Neural cell (in vitro differentiated cells): ENCODE data around the gene GZMA. TPM values are rescaled to one million over a fixed set of nuclear protein-coding genes. Genes with fewer than 3 reads are reported as not detected.

Source experiments
- H2AFZ ChIP-seq: fragments of 200-600, 300-800 bp; sonication (generic), shearing (Covaris generic); 2 replicates; pipeline ENCODE4 v1.6.0; 2014; ENCODE audit warnings: low read depth, mild to moderate bottlenecking, antibody characterized with exemption, low read length, moderate library complexity
- H3F3A ChIP-seq: fragments of 200-600 bp; shearing (Covaris generic); 2 replicates; pipeline ENCODE4 v1.6.1; 2016; ENCODE audit warnings: mild to moderate bottlenecking, moderate library complexity, mixed read lengths, antibody characterized with exemption, low read length; ENCODE audit not compliant: insufficient read depth, poor library complexity, severe bottlenecking
- H3K27ac ChIP-seq: fragments of 200-600, 300-800 bp; sonication (generic), shearing (Covaris generic); 2 replicates; pipeline ENCODE4 v1.5.1; 2014; ENCODE audit warnings: mild to moderate bottlenecking, low read length, moderate library complexity
- H3K27me3 ChIP-seq: fragments of 300-800, 200-600 bp; sonication (generic), shearing (Covaris generic); 2 replicates; pipeline ENCODE4 v1.6.0; 2014; ENCODE audit warnings: mild to moderate bottlenecking, low read depth, low read length, moderate library complexity; ENCODE audit not compliant: insufficient read depth
- H3K36me3 ChIP-seq: fragments of 300-800, 200-600 bp; sonication (generic), shearing (Covaris generic); 2 replicates; pipeline ENCODE4 v1.5.1; 2014; ENCODE audit warnings: mild to moderate bottlenecking, antibody characterized with exemption, low read length, moderate library complexity; ENCODE audit not compliant: insufficient read depth
- H3K4me2 ChIP-seq: fragments of 300-800, 200-600 bp; sonication (generic), shearing (Covaris generic); 2 replicates; pipeline ENCODE4 v1.6.0; 2014; ENCODE audit warnings: mild to moderate bottlenecking, low read length
- H3K4me3 ChIP-seq: fragments of 300-800, 200-600 bp; sonication (generic), shearing (Covaris generic); 2 replicates; pipeline ENCODE4 v1.5.1; 2014; ENCODE audit warnings: mild to moderate bottlenecking, low read length, moderate library complexity
- H3K79me2 ChIP-seq: fragments of 200-600 bp; shearing (Covaris generic); replicated peaks from 2 replicates; pipeline ENCODE4 v1.6.0; 2014; ENCODE audit warnings: mild to moderate bottlenecking, low read length, moderate library complexity; ENCODE audit not compliant: insufficient read depth
- H3K9ac ChIP-seq: fragments of 300-800, 200-600 bp; sonication (generic), shearing (Covaris generic); 2 replicates; pipeline ENCODE4 v1.6.1; 2016; ENCODE audit warnings: mild to moderate bottlenecking, low read length, mixed read lengths
- H3K9me2 ChIP-seq: fragments of 200-600 bp; shearing (Covaris generic); 2 replicates; pipeline ENCODE4 v1.6.1; 2016; ENCODE audit warnings: mild to moderate bottlenecking, low read length, mixed read lengths; ENCODE audit not compliant: insufficient read depth
- H3K9me3 ChIP-seq: fragments of 200-600, 300-800 bp; sonication (generic), shearing (Covaris generic); 2 replicates; pipeline ENCODE4 v1.6.1; 2016; ENCODE audit warnings: mild to moderate bottlenecking, mixed run types, low read length, moderate library complexity, mixed read lengths
- H4K20me1 ChIP-seq: fragments of 200-600 bp; shearing (Covaris generic); 2 replicates; pipeline ENCODE4 v1.6.1; 2016; ENCODE audit warnings: mild to moderate bottlenecking, mixed run types; ENCODE audit not compliant: insufficient read depth
- EP300 ChIP-seq: fragments of 450-650 bp; conservative IDR thresholded peaks from 2 replicates; pipeline ENCODE4 v1.6.1; 2014; ENCODE audit warnings: antibody characterized with exemption, mild to moderate bottlenecking, moderate library complexity; ENCODE audit not compliant: poor library complexity, severe bottlenecking
- EZH2 ChIP-seq: fragments of 200-600, 300-800 bp; shearing (Covaris generic), sonication (generic); IDR thresholded peaks from 2 replicates; pipeline ENCODE4 v1.6.1; 2014; ENCODE audit warnings: antibody characterized with exemption, low read length, borderline replicate concordance, mild to moderate bottlenecking; ENCODE audit not compliant: insufficient read depth, poor library complexity, severe bottlenecking
- MXI1 ChIP-seq: fragments of 450-650 bp; conservative IDR thresholded peaks from 2 replicates; pipeline ENCODE4 v1.6.1; 2014; ENCODE audit warnings: antibody characterized with exemption, mild to moderate bottlenecking; ENCODE audit not compliant: poor library complexity, severe bottlenecking
- POLR2AphosphoS5 ChIP-seq: IDR thresholded peaks from 2 replicates; pipeline ENCODE4 v1.6.1; 2012
- RAD21 ChIP-seq: fragments of 450-650 bp; conservative IDR thresholded peaks from 2 replicates; pipeline ENCODE4 v1.6.1; 2014; ENCODE audit warnings: antibody characterized with exemption, mild to moderate bottlenecking, moderate library complexity
- SMC3 ChIP-seq: fragments of 450-650 bp; conservative IDR thresholded peaks from 2 replicates; pipeline ENCODE4 v1.6.1; 2014; ENCODE audit warnings: antibody characterized with exemption, mild to moderate bottlenecking, moderate library complexity; ENCODE audit not compliant: poor library complexity
- TAF1 ChIP-seq: IDR thresholded peaks from 2 replicates; pipeline ENCODE4 v1.6.1; 2012; ENCODE audit warnings: low read depth
- polyA plus RNA-seq: library from polyadenylated mRNA; depleted of rRNA; stranded (reverse); fragments of >200 nt; gene quantifications from 2 replicates; pipeline ENCODE4 v1.2.3, GENCODE V29; 2014
- TF ChIP-seq, protein P1 (sequence below): fragments of 450-650 bp; IDR thresholded peaks from 2 replicates; pipeline ENCODE4 v1.5.1; 2014; ENCODE audit warnings: antibody characterized with exemption, mild to moderate bottlenecking, moderate library complexity; ENCODE audit not compliant: poor library complexity, severe bottlenecking
- TF ChIP-seq, protein P2 (sequence below): IDR thresholded peaks from 2 replicates; pipeline ENCODE4 v1.6.1; 2012; ENCODE audit warnings: borderline replicate concordance

GZMA gene
- polyA plus RNA-seq, 1 donor from 2014 or later, result not detected

DNA sequence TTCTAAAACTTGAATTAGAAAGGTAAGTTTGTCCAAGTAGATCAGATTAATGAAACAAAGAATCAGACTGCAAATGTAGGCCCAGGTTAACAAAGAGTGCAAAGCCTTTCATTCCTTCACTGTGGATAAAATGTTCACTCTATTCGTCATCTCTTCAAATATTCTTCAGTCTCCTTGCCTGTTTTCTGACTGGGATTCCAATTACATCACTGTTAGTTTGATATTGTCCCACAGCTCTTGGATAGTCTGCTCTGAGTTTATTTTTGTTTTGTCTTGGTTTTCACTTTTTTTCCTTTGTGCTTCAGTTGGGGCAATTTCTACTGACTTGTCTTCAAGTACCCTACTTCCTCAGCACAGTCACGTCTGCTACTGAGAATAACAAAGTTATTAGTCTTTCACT, 38.5 kb upstream of the GZMA start:
- no peak overlapping the region for H3K4me2 ChIP-seq
- H2AFZ ChIP-seq, result no peak overlapping the region
- H3K9ac ChIP-seq, result no peak overlapping the region
- H3K79me2 ChIP-seq, result no peaks in the 10 kb centered on the region
- H4K20me1 ChIP-seq, result no peaks in the 10 kb centered on the region
- no peaks in the 10 kb centered on the region for H3K36me3 ChIP-seq
- H3K27ac ChIP-seq, result no peak overlapping the region
- no peak overlapping the region for H3K4me3 ChIP-seq
- no peak for TF ChIP-seq SMC3
- TF ChIP-seq EZH2, result no peak
- no peak for TF ChIP-seq RAD21
- no peak for TF ChIP-seq TAF1
- no peak for TF ChIP-seq MXI1
- TF ChIP-seq, protein P1, sequence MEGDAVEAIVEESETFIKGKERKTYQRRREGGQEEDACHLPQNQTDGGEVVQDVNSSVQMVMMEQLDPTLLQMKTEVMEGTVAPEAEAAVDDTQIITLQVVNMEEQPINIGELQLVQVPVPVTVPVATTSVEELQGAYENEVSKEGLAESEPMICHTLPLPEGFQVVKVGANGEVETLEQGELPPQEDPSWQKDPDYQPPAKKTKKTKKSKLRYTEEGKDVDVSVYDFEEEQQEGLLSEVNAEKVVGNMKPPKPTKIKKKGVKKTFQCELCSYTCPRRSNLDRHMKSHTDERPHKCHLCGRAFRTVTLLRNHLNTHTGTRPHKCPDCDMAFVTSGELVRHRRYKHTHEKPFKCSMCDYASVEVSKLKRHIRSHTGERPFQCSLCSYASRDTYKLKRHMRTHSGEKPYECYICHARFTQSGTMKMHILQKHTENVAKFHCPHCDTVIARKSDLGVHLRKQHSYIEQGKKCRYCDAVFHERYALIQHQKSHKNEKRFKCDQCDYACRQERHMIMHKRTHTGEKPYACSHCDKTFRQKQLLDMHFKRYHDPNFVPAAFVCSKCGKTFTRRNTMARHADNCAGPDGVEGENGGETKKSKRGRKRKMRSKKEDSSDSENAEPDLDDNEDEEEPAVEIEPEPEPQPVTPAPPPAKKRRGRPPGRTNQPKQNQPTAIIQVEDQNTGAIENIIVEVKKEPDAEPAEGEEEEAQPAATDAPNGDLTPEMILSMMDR, result no peak
- TF ChIP-seq POLR2AphosphoS5, result no peak
- TF ChIP-seq, protein P2, sequence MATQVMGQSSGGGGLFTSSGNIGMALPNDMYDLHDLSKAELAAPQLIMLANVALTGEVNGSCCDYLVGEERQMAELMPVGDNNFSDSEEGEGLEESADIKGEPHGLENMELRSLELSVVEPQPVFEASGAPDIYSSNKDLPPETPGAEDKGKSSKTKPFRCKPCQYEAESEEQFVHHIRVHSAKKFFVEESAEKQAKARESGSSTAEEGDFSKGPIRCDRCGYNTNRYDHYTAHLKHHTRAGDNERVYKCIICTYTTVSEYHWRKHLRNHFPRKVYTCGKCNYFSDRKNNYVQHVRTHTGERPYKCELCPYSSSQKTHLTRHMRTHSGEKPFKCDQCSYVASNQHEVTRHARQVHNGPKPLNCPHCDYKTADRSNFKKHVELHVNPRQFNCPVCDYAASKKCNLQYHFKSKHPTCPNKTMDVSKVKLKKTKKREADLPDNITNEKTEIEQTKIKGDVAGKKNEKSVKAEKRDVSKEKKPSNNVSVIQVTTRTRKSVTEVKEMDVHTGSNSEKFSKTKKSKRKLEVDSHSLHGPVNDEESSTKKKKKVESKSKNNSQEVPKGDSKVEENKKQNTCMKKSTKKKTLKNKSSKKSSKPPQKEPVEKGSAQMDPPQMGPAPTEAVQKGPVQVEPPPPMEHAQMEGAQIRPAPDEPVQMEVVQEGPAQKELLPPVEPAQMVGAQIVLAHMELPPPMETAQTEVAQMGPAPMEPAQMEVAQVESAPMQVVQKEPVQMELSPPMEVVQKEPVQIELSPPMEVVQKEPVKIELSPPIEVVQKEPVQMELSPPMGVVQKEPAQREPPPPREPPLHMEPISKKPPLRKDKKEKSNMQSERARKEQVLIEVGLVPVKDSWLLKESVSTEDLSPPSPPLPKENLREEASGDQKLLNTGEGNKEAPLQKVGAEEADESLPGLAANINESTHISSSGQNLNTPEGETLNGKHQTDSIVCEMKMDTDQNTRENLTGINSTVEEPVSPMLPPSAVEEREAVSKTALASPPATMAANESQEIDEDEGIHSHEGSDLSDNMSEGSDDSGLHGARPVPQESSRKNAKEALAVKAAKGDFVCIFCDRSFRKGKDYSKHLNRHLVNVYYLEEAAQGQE, result no peak
- TF ChIP-seq EP300, result no peak
- H3F3A ChIP-seq, result no peaks in the 10 kb centered on the region
- no peaks in the 10 kb centered on the region for H3K27me3 ChIP-seq
- H3K9me3 ChIP-seq, result no peaks in the 10 kb centered on the region
- H3K9me2 ChIP-seq, result no peaks in the 10 kb centered on the region

DNA sequence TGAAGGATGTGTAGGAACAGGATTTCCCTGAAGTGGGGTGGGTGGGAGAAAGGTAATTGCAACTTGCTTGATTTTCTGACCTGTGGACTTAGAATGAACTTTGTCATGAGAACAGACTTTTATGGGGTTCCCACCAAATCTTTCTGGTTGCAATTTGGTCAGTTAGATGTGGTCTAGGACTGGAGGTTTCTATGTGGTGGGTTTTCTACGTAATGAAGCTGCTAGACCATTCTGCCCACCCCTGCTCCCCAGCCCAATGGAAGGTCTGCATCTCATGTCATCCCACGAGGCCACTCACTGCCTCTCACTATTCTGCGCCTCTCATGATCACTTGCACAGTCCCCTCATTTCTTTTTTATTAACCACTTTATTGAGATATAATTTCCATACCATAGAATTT, 37.9 kb upstream of the GZMA start:
- H2AFZ ChIP-seq, result no peak overlapping the region
- H3K9me3 ChIP-seq, result no peaks in the 10 kb centered on the region
- H3K9ac ChIP-seq, result no peak overlapping the region
- no peaks in the 10 kb centered on the region for H3K9me2 ChIP-seq
- no peaks in the 10 kb centered on the region for H3K79me2 ChIP-seq
- no peaks in the 10 kb centered on the region for H4K20me1 ChIP-seq
- H3K4me2 ChIP-seq, result no peak overlapping the region
- H3K4me3 ChIP-seq, result no peak overlapping the region
- TF ChIP-seq, protein P1, result no peak
- no peak for TF ChIP-seq TAF1
- TF ChIP-seq MXI1, result no peak
- TF ChIP-seq RAD21, result no peak
- TF ChIP-seq EZH2, result no peak
- TF ChIP-seq SMC3, result no peak
- TF ChIP-seq EP300, result no peak
- TF ChIP-seq, protein P2, result no peak
- no peak for TF ChIP-seq POLR2AphosphoS5
- H3K36me3 ChIP-seq, result no peaks in the 10 kb centered on the region
- no peaks in the 10 kb centered on the region for H3F3A ChIP-seq
- no peak overlapping the region for H3K27ac ChIP-seq
- no peaks in the 10 kb centered on the region for H3K27me3 ChIP-seq
